ENCODE data around the gene SYT13. TPM values are rescaled to one million over a fixed set of nuclear protein-coding genes. Genes with fewer than 3 reads are reported as not detected.

SYT13 gene
- total RNA-seq, 4 donors from 2014 or later = 0.19 to 1.3 (median 0.67) TPM; not detected in 1

DNA sequence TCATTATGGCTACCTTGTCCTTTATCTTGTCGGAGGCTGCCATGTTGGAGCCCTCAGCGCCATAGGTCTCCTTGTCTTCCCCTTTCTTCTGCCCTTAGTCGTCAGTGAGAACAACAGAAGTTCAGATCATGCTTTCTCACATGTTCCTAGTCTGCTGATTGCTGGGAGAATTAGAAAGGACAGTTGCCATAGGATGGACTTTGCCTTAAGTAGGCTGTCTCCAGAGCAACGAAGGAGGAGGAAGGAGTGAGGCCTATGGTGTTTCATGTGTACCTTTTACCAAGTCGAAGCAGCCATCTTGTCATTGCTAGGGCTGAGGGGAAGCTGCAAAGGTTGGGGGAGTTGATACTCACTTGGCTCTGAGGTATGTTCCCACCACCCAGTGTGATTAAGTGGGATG, 62.6 kb downstream of the SYT13 start:
- no peak for TF ChIP-seq POLR2AphosphoS5 (IDR thresholded peaks at IDR 0.05)
- H3K4me3 ChIP-seq = no peak overlapping the region
- ATAC-seq = no peak
- no peak overlapping the region for H3K27ac ChIP-seq
- H3K27me3 ChIP-seq = no peaks in the 10 kb centered on the region
- WGBS, 2 donors (ENCODE audit: low coverage in 1 of 2) = 96 to 100% methylated on average over 1 to 3 of the region's 5 CpGs
- peaks cover 0 to 93% of the 10 kb centered on the region in 2 donors for H3K36me3 ChIP-seq
- no peaks in the 10 kb centered on the region for H3K9me3 ChIP-seq
- H3K4me1 ChIP-seq = no peaks in the 10 kb centered on the region

DNA sequence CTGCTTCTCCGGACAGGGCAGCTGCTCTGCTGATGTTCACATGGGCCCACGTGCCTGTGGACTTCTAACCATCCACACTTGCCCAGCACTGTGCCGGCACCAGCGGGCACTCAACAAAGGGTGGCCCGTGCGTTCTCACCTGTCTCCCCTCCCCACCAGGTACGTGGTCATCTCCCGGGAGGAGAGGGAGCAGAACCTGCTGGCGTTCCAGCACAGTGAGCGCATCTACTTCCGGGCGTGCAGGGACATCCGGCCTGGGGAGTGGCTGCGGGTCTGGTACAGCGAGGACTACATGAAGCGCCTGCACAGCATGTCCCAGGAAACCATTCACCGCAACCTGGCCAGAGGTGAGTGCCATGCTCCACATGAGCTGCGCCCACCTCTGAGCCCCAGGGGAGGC, 66.7 kb downstream of the SYT13 start:
- ATAC-seq = no peak
- H3K36me3 ChIP-seq = peaks cover 0 to 62% of the 10 kb centered on the region in 2 donors
- no peak overlapping the region for H3K27ac ChIP-seq
- 100% methylated on average over 2 of the region's 18 CpGs; no CpG with 5 or more reads in 1 of the 2 donors for WGBS, 2 donors (ENCODE audit: low coverage in 1 of 2)
- H3K4me3 ChIP-seq = no peak overlapping the region
- H3K9me3 ChIP-seq = no peaks in the 10 kb centered on the region
- TF ChIP-seq EP300 (IDR thresholded peaks at IDR 0.05) (no peak), POLR2A (IDR thresholded peaks at IDR 0.05) (no peak), POLR2AphosphoS5 (IDR thresholded peaks at IDR 0.05) (no peak)
- TF ChIP-seq, protein P1, sequence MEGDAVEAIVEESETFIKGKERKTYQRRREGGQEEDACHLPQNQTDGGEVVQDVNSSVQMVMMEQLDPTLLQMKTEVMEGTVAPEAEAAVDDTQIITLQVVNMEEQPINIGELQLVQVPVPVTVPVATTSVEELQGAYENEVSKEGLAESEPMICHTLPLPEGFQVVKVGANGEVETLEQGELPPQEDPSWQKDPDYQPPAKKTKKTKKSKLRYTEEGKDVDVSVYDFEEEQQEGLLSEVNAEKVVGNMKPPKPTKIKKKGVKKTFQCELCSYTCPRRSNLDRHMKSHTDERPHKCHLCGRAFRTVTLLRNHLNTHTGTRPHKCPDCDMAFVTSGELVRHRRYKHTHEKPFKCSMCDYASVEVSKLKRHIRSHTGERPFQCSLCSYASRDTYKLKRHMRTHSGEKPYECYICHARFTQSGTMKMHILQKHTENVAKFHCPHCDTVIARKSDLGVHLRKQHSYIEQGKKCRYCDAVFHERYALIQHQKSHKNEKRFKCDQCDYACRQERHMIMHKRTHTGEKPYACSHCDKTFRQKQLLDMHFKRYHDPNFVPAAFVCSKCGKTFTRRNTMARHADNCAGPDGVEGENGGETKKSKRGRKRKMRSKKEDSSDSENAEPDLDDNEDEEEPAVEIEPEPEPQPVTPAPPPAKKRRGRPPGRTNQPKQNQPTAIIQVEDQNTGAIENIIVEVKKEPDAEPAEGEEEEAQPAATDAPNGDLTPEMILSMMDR (IDR thresholded peaks at IDR 0.05) = no peak
- H3K27me3 ChIP-seq = no peaks in the 10 kb centered on the region
- no peaks in the 10 kb centered on the region for H3K4me1 ChIP-seq

DNA sequence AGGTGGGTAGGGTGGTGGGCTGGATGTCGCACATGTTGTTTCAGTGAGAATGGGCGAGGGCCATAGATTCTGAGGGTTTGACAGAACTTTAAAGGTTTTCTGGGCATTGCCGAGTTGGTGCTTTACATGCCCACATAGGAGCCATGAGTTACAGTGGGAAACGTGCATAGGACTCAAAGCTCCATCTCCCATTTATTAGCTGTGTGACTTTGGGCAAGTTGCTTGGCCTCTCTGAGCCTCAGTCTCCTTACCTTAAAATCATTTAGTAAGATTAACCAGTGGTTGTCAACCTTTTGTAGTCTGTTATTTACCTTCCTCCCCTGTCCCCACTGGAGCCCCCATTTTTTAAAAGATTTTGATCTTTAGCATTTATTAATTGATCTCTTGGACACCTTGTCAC, 67.4 kb downstream of the SYT13 start:
- no peak for ATAC-seq
- WGBS, 2 donors (ENCODE audit: low coverage in 1 of 2) = no CpG with 5 or more reads among the region's 4 CpGs
- TF ChIP-seq POLR2AphosphoS5 (IDR thresholded peaks at IDR 0.05) = no peak
- no peak for TF ChIP-seq POLR2A (IDR thresholded peaks at IDR 0.05)
- TF ChIP-seq, protein P1 (IDR thresholded peaks at IDR 0.05) = no peak
- TF ChIP-seq EP300 (IDR thresholded peaks at IDR 0.05) = no peak

DNA sequence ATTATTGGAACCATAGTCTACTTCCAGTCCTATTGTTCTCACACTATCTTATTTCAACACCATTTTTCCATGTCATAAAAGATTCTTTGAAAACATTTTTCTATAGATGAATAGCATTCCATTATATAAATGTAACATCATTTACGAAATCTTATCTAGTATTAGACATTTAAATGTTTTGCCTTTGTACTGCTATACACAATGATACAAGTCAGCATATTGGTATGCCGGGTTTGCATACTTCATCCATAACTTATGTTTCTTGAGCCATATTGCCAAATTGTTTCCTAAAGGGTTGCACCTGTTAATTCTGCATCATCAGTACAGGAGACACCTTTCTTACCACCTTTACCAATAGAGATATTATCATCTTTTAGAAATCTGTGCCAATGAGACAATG, 68.2 kb downstream of the SYT13 start:
- Histone ChIP-seq H3K4me1 (peaks cover 0 to 11% (median 0%) of the 10 kb centered on the region in 3 donors), H3K9me3 (no peaks in the 10 kb centered on the region), H3K4me3 (no peak overlapping the region), H3K27ac (no peak overlapping the region), H3K36me3 (peaks cover 0 to 62% of the 10 kb centered on the region in 2 donors), H3K27me3 (no peaks in the 10 kb centered on the region)
- ATAC-seq = no peak
- 81 to 86% methylated on average over 2 of the region's 2 CpGs for WGBS, 2 donors (ENCODE audit: low coverage in 1 of 2)
- TF ChIP-seq EP300 (IDR thresholded peaks at IDR 0.05) (no peak), POLR2A (IDR thresholded peaks at IDR 0.05) (no peak), POLR2AphosphoS5 (IDR thresholded peaks at IDR 0.05) (no peak)
- TF ChIP-seq, protein P1 (IDR thresholded peaks at IDR 0.05) = no peak

More for the DNA sequence above, 67.4 kb downstream of the SYT13 start:
- peaks cover 0 to 62% of the 10 kb centered on the region in 2 donors for H3K36me3 ChIP-seq
- H3K27me3 ChIP-seq = no peaks in the 10 kb centered on the region
- peaks cover 0 to 4% (median 0%) of the 10 kb centered on the region in 3 donors for H3K4me1 ChIP-seq
- H3K27ac ChIP-seq = no peak overlapping the region
- H3K4me3 ChIP-seq = no peak overlapping the region
- H3K9me3 ChIP-seq = no peaks in the 10 kb centered on the region

DNA sequence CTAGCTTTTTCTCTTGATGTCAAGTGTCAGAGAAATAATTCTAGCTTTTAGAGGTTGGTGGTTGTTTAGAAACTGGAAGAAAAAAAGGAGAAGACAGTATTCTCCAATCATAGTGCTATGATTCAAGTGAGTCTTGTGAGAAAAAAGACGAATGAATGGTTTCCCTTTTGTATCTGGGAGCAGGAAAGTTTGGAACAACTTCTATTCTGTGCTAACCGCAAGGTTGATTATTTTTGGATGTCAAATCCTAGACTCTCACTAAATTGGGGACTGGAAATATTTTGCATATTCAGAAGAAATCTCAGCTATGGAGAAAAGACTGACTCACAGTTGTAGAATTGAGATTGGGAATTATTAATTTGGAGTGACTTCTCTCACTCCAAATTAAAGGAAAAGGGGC, 69.2 kb downstream of the SYT13 start:
- 36 to 54% methylated on average over 2 of the region's 2 CpGs for WGBS, 2 donors (ENCODE audit: low coverage in 1 of 2)
- H3K36me3 ChIP-seq = peaks cover 0 to 62% of the 10 kb centered on the region in 2 donors
- TF ChIP-seq POLR2A (IDR thresholded peaks at IDR 0.05) = no peak
- TF ChIP-seq POLR2AphosphoS5 (IDR thresholded peaks at IDR 0.05) = no peak

DNA sequence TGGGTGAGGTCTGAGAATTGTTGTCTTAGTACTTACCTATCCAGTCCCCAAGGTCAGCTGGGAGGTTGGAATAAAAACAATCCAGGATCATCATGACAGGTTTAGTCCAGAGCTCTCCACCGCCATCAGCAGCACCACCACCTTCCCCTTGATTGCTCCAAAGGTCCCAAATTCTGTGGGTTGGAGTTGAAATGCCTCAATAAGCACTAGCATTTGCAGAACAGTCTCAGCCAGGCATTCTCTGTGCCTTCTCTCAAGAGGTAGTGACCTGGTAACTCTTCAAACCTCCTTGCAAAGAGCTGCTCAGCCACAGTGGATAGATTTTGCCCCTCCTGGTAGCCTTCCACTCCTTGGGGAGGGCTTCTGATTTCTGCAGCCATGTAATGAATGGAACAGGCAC, 70.1 kb downstream of the SYT13 start:
- 100% methylated on average over 1 of the region's 1 CpG; no CpG with 5 or more reads in 1 of the 2 donors for WGBS, 2 donors (ENCODE audit: low coverage in 1 of 2)
- Histone ChIP-seq H3K4me3 (no peak overlapping the region), H3K27ac (no peak overlapping the region), H3K4me1 (peaks cover 0 to 27% (median 2%) of the 10 kb centered on the region in 3 donors), H3K27me3 (no peaks in the 10 kb centered on the region), H3K9me3 (no peaks in the 10 kb centered on the region), H3K36me3 (peaks cover 0 to 55% of the 10 kb centered on the region in 2 donors)
- ATAC-seq = no peak
- TF ChIP-seq EP300 (IDR thresholded peaks at IDR 0.05) = no peak

More for the DNA sequence above, 69.2 kb downstream of the SYT13 start:
- Histone ChIP-seq H3K27ac (no peak overlapping the region), H3K27me3 (no peaks in the 10 kb centered on the region), H3K9me3 (no peaks in the 10 kb centered on the region), H3K4me3 (no peak overlapping the region), H3K4me1 (peaks cover 0 to 19% (median 0%) of the 10 kb centered on the region in 3 donors)
- no peak for ATAC-seq

Measured in gastroesophageal sphincter (tissue), 4 donors.